OCI-LY1 (cell line): Measurements from ENCODE around the gene LTBP1.

Source experiments
- EZH2 ChIP-seq: fragments of 200-600 bp; sonication (generic), shearing (Covaris generic); IDR thresholded peaks from 2 replicates; pipeline ENCODE4 v1.8.0; 2017; ENCODE audit warnings: borderline replicate concordance, mixed run types, mild to moderate bottlenecking, antibody characterized with exemption, low read length, moderate library complexity, mixed read lengths
- TF ChIP-seq, protein P1 (sequence below): fragments of 200-600 bp; sonication (generic), shearing (Covaris generic); IDR thresholded peaks from 2 replicates; pipeline ENCODE4 v1.5.1; 2017; ENCODE audit warnings: mild to moderate bottlenecking, antibody characterized with exemption, low read length, moderate library complexity, mixed read lengths

DNA sequence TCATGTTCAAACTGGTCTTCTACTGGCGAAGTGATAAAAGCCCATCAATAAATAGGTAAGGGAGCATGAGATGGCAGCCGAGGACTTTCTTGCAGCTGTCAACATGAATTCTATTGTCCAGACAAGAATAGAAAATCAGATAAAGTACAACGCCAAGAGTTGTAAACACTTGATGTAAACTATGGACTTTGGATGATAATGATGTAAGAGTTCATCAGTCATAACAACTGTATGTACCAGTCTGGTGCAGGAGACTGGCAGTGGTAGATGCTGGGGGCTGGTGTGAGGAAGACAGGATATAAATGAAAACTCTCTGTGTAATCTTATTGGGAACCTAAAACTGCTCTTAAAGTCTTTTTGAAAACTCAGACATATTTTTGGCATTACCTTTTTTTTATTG, 373.8 kb downstream of the LTBP1 start:
- TF ChIP-seq EZH2 = no peak
- TF ChIP-seq, protein P1, sequence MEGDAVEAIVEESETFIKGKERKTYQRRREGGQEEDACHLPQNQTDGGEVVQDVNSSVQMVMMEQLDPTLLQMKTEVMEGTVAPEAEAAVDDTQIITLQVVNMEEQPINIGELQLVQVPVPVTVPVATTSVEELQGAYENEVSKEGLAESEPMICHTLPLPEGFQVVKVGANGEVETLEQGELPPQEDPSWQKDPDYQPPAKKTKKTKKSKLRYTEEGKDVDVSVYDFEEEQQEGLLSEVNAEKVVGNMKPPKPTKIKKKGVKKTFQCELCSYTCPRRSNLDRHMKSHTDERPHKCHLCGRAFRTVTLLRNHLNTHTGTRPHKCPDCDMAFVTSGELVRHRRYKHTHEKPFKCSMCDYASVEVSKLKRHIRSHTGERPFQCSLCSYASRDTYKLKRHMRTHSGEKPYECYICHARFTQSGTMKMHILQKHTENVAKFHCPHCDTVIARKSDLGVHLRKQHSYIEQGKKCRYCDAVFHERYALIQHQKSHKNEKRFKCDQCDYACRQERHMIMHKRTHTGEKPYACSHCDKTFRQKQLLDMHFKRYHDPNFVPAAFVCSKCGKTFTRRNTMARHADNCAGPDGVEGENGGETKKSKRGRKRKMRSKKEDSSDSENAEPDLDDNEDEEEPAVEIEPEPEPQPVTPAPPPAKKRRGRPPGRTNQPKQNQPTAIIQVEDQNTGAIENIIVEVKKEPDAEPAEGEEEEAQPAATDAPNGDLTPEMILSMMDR = no peak
